ENCODE measurements around the gene LRP3.
A peak's percentile ranks its signal among the peaks of the same experiment; 100 is the strongest.

Gene LRP3

DNA sequence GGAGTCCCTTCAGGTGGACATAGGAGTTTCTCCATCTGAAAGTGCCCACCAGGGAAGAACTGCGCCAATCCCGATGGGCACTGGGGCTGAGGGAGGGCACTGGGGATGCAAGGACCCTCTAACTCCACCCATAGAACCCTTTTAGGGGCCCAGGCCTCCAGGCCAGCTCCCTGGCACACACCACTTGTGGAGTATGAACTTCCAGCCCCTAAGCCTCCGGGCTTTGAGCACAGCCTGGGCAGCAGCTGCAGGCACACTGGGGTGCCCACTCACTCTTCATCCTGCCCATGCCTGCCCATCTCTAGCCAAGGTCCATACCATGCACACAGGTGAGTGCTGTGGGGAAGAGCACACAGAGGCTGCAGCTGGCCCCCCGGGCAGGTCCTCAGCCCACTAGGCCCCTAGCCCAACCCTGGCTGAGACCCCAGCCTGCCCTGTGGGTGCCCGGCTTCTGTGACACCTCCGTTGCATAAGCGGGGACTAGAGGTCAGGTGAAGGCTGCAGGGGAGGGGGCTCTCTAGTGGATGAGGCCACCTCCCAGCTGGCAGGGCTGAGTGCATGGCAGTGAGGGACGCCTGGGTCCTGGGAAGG is 46.1 kb downstream of the LRP3 start:
- no peak for DNase-seq

DNA sequence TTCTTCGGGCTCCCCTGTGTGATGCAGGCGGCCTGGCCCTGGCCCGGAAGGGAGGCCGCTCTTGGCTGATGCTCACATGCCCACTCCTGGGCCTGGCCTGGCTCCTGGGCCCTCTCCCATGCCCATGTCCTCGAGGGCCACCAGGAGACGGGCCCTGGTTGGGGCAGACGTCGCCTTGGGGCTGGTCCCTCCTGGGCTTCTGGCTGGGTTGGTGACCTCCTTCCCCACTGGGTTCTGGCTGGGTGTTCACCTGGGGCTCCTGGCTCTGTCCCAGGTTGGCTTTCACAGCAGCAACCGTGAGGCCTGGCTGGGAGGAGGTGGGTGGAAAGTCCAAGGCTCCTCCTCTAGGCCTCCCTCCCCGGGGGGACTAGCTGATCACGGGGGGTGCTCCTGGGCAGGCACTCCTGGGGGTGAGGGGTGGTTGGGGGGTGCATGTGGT is 47.0 kb downstream of the LRP3 start:
- DNase-seq = no peak

GRCh38 chr19:33241530-33242101 is 47.5 kb downstream of the LRP3 start:
- no peak for DNase-seq

- DNase-seq = no peak
Measured at GRCh38 chr19:33242131-33242530, 48.0 kb downstream of the LRP3 start.

- DNase-seq = no peak
Measured at GRCh38 chr19:33242911-33243310, 48.8 kb downstream of the LRP3 start.

GRCh38 chr19:33245948-33246708 is 52.0 kb downstream of the LRP3 start:
- DNase-seq = peak in 1 of 2 experiments; percentile 9

DNA sequence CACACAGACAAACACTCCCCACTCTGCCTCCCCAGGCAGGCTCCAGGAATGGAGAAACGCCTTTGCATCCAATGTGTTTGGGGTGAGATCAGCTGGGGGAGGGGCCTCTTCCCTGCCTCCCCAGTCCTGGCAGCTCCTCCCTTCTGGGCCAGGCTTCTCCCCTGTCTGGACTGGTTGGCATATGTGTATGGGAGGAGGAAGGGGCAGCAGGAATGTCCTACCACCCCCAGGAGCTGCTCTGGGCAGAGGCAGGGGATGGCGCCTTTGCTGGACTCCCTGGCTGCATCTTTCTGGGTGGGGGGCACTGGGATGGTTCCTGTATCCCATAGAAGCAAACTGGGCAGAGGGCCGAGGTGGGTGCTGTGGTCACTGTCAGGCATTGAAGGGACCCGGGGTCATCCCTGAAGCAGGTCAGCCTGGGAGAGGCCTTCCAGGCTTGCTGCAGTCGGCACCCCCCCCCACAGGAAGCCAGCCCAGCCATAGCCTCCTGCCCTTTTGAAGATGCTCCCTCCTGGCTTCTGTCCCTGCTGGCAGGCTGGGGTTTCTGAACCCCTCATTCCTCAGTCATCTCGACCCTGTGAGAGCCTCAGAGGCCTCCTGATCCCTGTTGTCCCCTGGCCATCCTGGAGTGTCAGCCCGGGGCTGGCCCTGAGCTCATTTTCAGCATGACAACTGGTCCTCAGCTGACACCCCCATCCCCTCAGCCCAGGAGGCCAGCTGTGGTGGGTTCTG is 52.7 kb downstream of the LRP3 start:
- DNase-seq = no peak

- DNase-seq = no peak
Measured at GRCh38 chr19:33247441-33247819, 53.3 kb downstream of the LRP3 start.

GRCh38 chr19:33248104-33248503 is 54.0 kb downstream of the LRP3 start:
- DNase-seq = no peak

GRCh38 chr19:33248553-33248953 is 54.4 kb downstream of the LRP3 start:
- DNase-seq = no peak

DNA sequence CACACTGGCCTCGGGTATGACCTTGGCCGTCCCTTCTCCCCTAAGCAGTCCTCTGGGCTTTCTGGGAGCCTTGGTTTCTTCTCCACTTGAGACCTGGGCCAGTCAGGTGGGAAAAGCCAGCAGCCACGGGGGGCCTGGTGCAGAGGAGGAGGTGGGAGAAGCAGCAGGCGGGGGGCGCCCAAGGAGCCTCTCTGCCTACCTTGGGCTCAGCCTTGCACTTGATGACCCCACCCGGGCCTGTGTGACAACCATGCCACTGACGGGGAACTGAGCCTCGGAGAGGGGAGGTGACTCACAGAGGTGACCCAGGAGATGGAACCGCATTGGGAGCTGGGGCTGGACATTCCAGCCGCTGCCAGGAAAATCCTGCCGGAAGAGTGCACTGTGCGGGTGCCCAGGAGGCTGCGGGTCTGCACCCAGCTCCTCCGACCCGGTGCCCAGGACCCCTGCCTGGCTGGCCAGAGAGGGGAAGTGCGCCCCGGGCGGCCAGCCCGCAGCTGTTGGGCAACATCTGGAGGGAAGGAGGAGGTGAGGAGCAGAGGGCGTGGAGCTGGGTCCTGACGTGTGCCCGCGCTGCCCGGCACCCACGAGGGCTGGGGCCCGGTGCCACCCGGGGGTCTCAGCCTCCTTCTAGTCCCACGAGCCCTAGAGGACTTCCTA is 55.0 kb downstream of the LRP3 start:
- peak; percentile 73 to 77 for DNase-seq

GRCh38 chr19:33249740-33250366 is 55.7 kb downstream of the LRP3 start:
- DNase-seq = no peak

DNA sequence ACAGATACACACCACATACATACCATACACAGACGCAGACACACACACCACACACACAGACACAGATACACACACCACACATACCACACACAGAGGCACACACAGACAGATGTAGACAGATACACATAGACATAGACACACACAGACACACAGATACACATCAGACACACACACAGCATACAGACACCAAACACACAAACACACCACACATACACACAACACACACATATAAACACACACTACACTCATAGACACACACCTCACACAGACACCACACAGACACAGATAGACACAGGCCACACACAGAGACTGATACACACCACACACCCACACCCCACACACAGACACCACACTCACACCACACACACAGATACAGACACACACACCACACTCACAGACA is 56.4 kb downstream of the LRP3 start:
- no peak for DNase-seq

DNA sequence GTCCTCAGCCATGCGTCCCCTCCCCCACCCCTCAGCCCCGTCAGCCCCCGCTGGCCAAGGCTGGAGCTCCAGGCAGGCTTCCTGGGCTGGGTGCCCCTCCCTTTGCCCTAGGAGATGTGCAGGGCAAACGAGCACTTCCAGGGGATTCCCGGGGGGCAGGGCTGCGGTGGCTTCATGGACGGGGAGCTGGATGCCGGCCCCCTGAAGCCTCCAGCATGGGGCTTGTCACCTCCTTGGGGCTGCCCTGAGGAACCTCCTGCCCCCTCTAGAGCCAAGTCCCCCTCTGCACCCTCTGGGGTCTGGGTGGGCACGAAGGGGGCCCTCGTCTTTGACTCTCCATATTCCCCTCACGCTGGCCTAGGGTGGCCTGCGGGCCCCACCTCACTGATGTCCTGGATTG is 56.9 kb downstream of the LRP3 start:
- DNase-seq = no peak

- DNase-seq = no peak
Measured at GRCh38 chr19:33251526-33252090, 57.5 kb downstream of the LRP3 start.

DNA sequence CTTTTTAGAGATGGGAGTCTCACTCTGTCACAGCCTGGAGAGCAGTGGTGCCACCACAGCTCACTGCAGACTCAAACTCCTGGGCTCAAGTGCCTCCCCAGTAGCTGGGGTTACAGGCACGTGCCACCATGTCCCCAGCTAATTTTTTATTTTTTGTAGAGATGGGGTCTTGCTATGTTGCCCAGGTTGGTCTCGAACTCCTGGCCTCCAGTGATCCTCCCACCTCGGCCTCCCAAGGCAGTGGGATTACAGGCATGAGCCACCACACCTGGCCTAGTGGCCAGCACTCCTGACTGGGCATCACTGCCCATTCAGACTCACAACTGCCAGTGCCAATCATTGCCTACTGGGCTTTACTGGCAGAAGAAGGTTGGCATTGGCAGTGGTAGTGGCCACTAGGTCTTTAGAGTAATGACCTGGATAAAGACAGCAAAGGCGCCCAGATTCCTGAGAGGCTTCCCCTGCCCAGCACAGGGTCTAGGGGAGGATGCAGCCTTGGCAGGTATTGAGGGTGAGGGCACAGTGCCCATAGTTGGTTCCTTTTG is 58.4 kb downstream of the LRP3 start:
- DNase-seq = no peak

DNA sequence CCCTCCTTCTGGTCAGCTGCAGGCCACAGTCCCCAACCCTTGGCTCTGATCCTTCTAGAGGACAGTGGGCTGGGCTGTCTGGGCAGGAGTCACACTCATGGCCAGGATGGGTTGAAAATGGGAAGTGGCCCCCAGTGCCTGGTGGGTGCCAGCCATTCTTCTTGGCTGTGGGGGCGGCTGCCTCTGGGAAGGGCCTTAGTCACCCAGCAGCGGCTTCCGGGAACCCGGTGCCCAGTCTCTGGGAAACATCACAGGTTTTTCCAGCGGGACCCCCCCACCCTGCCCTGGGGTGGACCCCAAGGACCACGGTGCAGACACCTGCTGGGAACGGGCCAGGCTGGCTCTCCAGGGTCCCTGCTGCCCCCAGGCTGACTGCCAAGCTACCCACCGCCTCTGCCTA is 58.8 kb downstream of the LRP3 start:
- no peak for DNase-seq

DNA sequence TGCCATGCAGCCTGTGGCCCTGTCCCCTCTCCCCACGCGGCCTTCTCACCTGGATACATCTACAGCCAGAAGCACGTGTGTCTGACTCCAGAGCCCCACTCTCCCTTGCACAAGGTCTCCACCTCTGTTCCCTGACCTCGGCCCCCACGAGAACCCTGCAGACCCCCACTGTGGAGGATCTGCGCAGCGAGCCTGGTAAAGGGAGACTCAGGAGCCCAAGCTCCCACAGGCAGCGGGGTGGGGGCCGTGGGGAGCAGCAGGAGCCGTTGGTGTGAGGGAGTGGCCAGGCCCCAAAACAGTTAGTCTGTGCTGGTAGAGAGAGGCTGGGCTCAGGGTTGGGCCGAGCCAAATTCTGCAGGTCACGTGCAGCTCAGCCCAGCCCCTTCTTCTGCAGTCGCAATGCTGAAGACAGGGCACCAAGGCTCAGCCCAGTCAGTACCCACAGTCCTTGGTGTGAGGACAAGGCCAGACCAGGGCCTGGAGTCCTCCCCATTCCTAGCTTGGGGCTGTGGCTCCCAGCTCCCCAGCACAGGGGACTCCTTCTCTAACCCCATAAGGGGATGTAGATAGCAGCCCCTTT is 60.2 kb downstream of the LRP3 start:
- peak in 1 of 2 experiments; percentile 20 for DNase-seq

DNA sequence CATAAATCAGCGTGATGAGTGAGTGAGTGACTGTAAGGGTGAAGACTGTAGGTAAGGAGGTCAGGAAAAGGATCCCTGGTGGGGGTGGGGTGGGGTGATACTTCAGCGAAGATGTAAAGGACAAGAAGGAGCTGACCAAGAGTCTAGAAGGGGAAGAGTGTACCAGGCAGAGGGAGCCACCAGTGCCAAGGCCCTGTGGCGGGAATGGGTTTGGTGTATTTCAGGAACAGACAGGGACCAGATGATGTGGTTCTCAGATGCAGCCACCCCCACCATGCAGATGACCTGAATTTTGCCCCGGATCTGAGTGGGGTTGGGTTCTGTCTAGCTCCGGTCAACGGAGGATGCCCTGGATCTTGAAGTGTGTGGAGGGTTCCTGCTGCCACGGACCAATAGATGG is 61.7 kb downstream of the LRP3 start:
- DNase-seq = no peak

GRCh38 chr19:33256261-33256660 is 62.1 kb downstream of the LRP3 start:
- no peak for DNase-seq

DNA sequence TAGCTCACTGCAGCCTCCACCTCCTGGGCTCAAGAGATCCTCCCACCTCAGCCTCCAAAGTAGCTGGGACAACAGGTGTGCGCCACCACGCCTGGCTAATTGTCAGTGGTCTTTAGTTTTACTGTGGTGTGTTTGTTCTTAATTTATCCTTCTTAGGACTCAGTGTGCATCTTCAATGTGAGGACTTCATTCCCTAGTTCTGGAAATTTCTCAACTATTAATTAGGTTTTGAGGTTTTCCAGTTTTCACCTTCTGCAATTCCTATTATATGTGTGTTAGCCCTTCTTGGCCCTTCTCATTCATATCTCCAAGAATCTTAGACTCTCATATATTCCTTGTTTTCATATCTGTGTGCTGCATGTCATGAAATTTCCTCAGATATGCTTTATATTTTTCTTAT is 63.7 kb downstream of the LRP3 start:
- no peak for DNase-seq
